Smooth muscle cell (in vitro differentiated cells): ENCODE measurements around the gene VPS13C. TPM values are rescaled to one million over a fixed set of nuclear protein-coding genes. Genes with fewer than 3 reads are reported as not detected.

Experiments used
- DNase-seq: peaks from one replicate; lab custom pipeline; 2025; ENCODE audit not compliant: unreplicated experiment; lab: John Stamatoyannopoulos, UW
- H2AFZ ChIP-seq: fragments of 200-600 bp; sonication (generic); 2 replicates; pipeline ENCODE4 v1.6.0; 2016; ENCODE audit warnings: antibody characterized with exemption, low read depth, mild to moderate bottlenecking
- H3F3A ChIP-seq: fragments of 200-600 bp; sonication (generic); 2 replicates; pipeline ENCODE4 v1.6.0; 2017; ENCODE audit warnings: antibody characterized with exemption, low read depth
- H3K27ac ChIP-seq: fragments of 200-600 bp; sonication (generic); 2 replicates; pipeline ENCODE4 v1.5.1; 2016; ENCODE audit warnings: low read depth, mild to moderate bottlenecking
- H3K27me3 ChIP-seq: fragments of 200-600 bp; sonication (generic); 2 replicates; pipeline ENCODE4 v1.6.1; 2016; ENCODE audit warnings: low read depth, mild to moderate bottlenecking
- H3K36me3 ChIP-seq: fragments of 200-600 bp; sonication (generic); 2 replicates; pipeline ENCODE4 v1.5.1; 2016; ENCODE audit warnings: low read depth
- H3K4me1 ChIP-seq: fragments of 200-600 bp; sonication (generic); 2 replicates; pipeline ENCODE4 v1.5.1; 2016; ENCODE audit warnings: low read depth
- H3K4me2 ChIP-seq: fragments of 200-600 bp; sonication (generic); 2 replicates; pipeline ENCODE4 v1.6.0; 2016; ENCODE audit warnings: mild to moderate bottlenecking
- H3K4me3 ChIP-seq: fragments of 200-600 bp; sonication (generic); 2 replicates; pipeline ENCODE4 v1.5.1; 2016; ENCODE audit warnings: mild to moderate bottlenecking
- H3K79me2 ChIP-seq: fragments of 200-600 bp; sonication (generic); 2 replicates; pipeline ENCODE4 v1.6.0; 2016; ENCODE audit warnings: low read depth, mild to moderate bottlenecking
- H3K9ac ChIP-seq: fragments of 200-600 bp; sonication (generic); 2 replicates; pipeline ENCODE4 v1.6.0; 2016; ENCODE audit warnings: low read depth
- H3K9me3 ChIP-seq: fragments of 200-600 bp; sonication (generic); replicated peaks from 2 replicates; pipeline ENCODE4 v1.5.1; 2016; ENCODE audit warnings: low read depth
- H4K20me1 ChIP-seq: fragments of 200-600 bp; sonication (generic); 2 replicates; pipeline ENCODE4 v1.6.0; 2016; ENCODE audit warnings: low read depth
- WGBS: methylation state at CpG from one replicate; pipeline ENCODE4 v1.1.7; 2016; ENCODE audit warnings: low lambda C conversion rate; 5-methylcytosine and 5-hydroxymethylcytosine counted together
- polyA plus RNA-seq: library from polyadenylated mRNA; unstranded; fragments of >200 nt; fragmentation: Nextera tagmentation; extraction: Ambion mirVana; gene quantifications from 2 replicates; pipeline ENCODE4 v1.2.1, GENCODE V29; 2016
- total RNA-seq: library from RNA; depleted of rRNA; stranded (reverse); fragments of >200 nt; gene quantifications from 2 replicates; pipeline ENCODE4 v1.2.3, GENCODE V29; 2014
- TF ChIP-seq, protein P1 (sequence below): fragments of 200-600 bp; sonication (generic); IDR thresholded peaks from 2 replicates; pipeline ENCODE4 v1.5.1; 2017; ENCODE audit warnings: borderline replicate concordance, mild to moderate bottlenecking, antibody characterized with exemption; ENCODE audit not compliant: insufficient read depth, poor library complexity, severe bottlenecking

Gene VPS13C
- total and polyA plus RNA-seq, 2 experiments from 2014 or later: 2.8 to 33.8 TPM

DNA sequence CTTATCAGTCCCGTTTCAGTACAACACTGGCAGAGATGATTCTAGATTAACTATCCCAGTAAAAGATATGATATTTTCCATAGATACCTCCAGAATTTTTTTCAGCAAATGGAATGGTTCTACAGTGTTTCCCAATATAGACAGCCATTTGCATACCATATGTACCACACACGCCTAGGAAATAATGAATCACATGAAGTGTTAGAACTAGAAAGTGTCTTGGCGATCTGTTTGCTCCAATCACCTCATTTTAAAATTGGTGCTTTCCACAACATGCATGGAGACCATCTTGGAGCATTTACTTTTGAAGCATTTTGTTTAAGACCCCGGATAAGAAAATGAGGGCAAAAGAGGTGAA is 8.5 kb upstream of the VPS13C start:
- no peaks in the 10 kb centered on the region for H3K36me3 ChIP-seq
- no peaks in the 10 kb centered on the region for H3F3A ChIP-seq
- H3K4me1 ChIP-seq: peaks cover 5% of the 10 kb centered on the region
- no peaks in the 10 kb centered on the region for H3K79me2 ChIP-seq
- peak overlapping the region; percentile 44 for H3K4me3 ChIP-seq
- H3K9me3 ChIP-seq: no peaks in the 10 kb centered on the region
- peaks cover 55% of the 10 kb centered on the region for H3K27me3 ChIP-seq
- 64% methylated on average over 4 of the region's 4 CpGs for WGBS
- DNase-seq: no peak
- TF ChIP-seq, protein P1, sequence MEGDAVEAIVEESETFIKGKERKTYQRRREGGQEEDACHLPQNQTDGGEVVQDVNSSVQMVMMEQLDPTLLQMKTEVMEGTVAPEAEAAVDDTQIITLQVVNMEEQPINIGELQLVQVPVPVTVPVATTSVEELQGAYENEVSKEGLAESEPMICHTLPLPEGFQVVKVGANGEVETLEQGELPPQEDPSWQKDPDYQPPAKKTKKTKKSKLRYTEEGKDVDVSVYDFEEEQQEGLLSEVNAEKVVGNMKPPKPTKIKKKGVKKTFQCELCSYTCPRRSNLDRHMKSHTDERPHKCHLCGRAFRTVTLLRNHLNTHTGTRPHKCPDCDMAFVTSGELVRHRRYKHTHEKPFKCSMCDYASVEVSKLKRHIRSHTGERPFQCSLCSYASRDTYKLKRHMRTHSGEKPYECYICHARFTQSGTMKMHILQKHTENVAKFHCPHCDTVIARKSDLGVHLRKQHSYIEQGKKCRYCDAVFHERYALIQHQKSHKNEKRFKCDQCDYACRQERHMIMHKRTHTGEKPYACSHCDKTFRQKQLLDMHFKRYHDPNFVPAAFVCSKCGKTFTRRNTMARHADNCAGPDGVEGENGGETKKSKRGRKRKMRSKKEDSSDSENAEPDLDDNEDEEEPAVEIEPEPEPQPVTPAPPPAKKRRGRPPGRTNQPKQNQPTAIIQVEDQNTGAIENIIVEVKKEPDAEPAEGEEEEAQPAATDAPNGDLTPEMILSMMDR: no peak
- H3K27ac ChIP-seq: no peak overlapping the region
- H3K4me2 ChIP-seq: peak overlapping the region; percentile 81
- no peaks in the 10 kb centered on the region for H4K20me1 ChIP-seq
- no peak overlapping the region for H3K9ac ChIP-seq
- no peak overlapping the region for H2AFZ ChIP-seq

DNA sequence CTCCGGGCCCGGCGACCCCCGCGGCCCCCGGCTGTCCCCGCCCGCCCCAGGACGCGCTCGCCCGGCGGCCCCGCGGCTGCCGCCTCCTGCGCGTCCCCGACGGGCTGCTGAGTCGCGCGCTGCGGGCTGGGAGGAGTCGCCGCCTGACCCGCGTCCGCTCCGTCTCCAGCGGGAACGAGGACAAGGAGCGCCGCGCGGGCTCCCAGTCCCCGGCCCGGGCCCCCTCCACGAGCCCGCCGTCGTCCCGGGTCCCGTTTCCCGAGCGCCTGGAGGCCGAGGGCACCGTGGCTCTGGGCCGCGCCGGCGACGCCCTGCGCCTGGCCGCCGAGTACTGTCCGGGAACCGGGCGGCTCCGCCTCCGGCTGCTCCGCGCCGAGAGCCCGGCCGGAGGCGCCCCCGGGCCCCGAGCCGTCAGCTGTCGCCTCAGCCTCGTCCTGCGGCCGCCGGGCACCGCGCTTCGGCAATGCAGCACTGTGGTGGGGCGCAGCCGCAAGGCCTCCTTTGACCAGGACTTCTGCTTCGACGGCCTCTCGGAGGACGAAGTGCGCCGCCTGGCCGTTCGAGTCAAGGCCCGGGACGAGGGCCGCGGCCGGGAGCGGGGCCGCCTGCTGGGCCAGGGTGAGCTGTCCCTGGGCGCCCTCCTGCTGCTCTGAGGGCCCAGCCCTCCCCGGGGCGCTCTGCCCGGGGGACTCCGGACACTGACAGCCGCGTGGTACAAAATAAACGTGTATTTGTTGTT is 8.0 kb upstream of the VPS13C start:
- Histone ChIP-seq H3F3A (no peaks in the 10 kb centered on the region), H3K9me3 (no peaks in the 10 kb centered on the region), H3K27ac (no peak overlapping the region), H4K20me1 (no peaks in the 10 kb centered on the region), H3K36me3 (no peaks in the 10 kb centered on the region), H3K9ac (no peak overlapping the region), H3K4me2 (peak overlapping the region; percentile 81), H3K4me3 (peak overlapping the region; percentile 44), H3K79me2 (no peaks in the 10 kb centered on the region), H3K27me3 (peaks cover 61% of the 10 kb centered on the region), H3K4me1 (peaks cover 5% of the 10 kb centered on the region), H2AFZ (no peak overlapping the region)
- no peak for DNase-seq
- WGBS: 6% methylated on average over 68 of the region's 103 CpGs
- TF ChIP-seq, protein P1: no peak

DNA sequence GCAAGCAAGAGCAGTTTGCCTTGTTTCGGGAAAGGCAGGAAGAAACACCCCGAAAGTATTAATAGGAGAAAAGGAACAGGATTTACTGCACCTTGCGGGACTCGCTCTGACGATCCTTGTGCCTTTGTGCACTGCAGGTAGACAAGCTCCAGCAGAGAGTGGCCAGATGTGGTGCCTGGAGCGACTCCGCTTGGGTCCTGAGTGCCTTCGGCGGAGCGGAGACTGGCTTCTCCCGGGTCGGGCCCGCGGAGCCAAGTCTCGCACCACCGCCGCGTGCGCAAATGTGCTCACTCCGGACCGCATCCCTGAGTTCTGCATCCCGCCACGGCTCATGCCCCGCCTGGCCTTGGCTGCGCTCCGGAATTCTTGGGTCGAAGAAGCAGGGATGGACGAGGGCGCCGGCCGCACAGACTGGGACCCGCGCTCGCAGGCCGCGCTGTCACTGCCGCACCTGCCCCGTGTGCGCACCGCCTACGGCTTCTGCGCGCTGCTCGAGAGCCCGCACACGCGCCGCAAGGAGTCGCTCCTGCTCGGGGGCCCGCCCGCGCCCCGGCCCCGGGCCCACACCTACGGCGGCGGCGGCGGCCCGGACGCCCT is 7.3 kb upstream of the VPS13C start:
- H3K4me1 ChIP-seq: peaks cover 5% of the 10 kb centered on the region
- no peaks in the 10 kb centered on the region for H4K20me1 ChIP-seq
- H3K4me2 ChIP-seq: peak overlapping the region; percentile 73
- no peaks in the 10 kb centered on the region for H3K79me2 ChIP-seq
- H3K27ac ChIP-seq: no peak overlapping the region
- no peaks in the 10 kb centered on the region for H3F3A ChIP-seq
- H3K27me3 ChIP-seq: peaks cover 66% of the 10 kb centered on the region
- peak overlapping the region; percentile 31 for H3K4me3 ChIP-seq
- no peaks in the 10 kb centered on the region for H3K36me3 ChIP-seq
- H3K9ac ChIP-seq: no peak overlapping the region
- no peaks in the 10 kb centered on the region for H3K9me3 ChIP-seq
- TF ChIP-seq, protein P1: no peak
- no peak overlapping the region for H2AFZ ChIP-seq
- no peak for DNase-seq
- WGBS: 5% methylated on average over 45 of the region's 62 CpGs
